Right cardiac atrium (tissue), 5 donors: Measurements from ENCODE around the gene EIF4E1B. TPM values are rescaled to one million over a fixed set of nuclear protein-coding genes. Genes with fewer than 3 reads are reported as not detected.
"Not testable (repeated sequence)": the region's sequence is repeated elsewhere in the genome, so short reads cannot be mapped to it uniquely, and the experiment has no call there.

Source experiments
- ATAC-seq, 2 donors: fragments of 200-7000 bp; cut with Tn5 transposase; one replicate each; pipeline versions ENCODE4 v1.8.0 to v1.9.1; 2020; ENCODE audit warnings: moderate library complexity in 2 of 2, mild to moderate bottlenecking in 1 of 2
- DNase-seq, 3 donors: peaks; one replicate each; pipeline ENCODE4 v3.0.0-alpha.2; 2020
- H3K27ac ChIP-seq: one replicate; pipeline ENCODE4 v1.5.1; 2013; ENCODE audit warnings: mild to moderate bottlenecking, low read length, control low read depth, moderate library complexity
- H3K27me3 ChIP-seq: one replicate; pipeline ENCODE4 v1.6.1; 2013; ENCODE audit not compliant: control insufficient read depth, insufficient read depth
- H3K4me1 ChIP-seq: one replicate; pipeline ENCODE4 v1.6.1; 2013; ENCODE audit warnings: low read length; ENCODE audit not compliant: control insufficient read depth, insufficient read depth
- H3K4me3 ChIP-seq: one replicate; pipeline ENCODE4 v1.5.1; 2013; ENCODE audit warnings: low read length, control low read depth
- H3K9me3 ChIP-seq: one replicate; pipeline ENCODE4 v1.6.1; 2013; ENCODE audit warnings: low read length; ENCODE audit not compliant: control insufficient read depth
- WGBS: extraction: QIAGEN DNeasy Blood & Tissue Kit; methylation state at CpG from one replicate; pipeline ENCODE4 v1.1.7; 2013; 5-methylcytosine and 5-hydroxymethylcytosine counted together
- intact Hi-C, 4 donors: fragments of 100-400 bp; cut with DNase I; formaldehyde crosslinking; loops; one replicate each; pipeline versions ENCODE4 v1.11.0 to v1.14.0; 2022 to 2023
- polyA plus RNA-seq: library from polyadenylated mRNA; stranded (reverse); fragments of 200-250 nt; gene quantifications from one replicate; pipeline ENCODE4 v1.2.3, GENCODE V29; 2013
- total RNA-seq, 4 donors: library from RNA; stranded (reverse); fragmentation: NEBNext Ultra II Directional; extraction: Animal tissue kit (Norgen Biotek cat#: 25700); gene quantifications; one replicate each; pipeline ENCODE4 v1.2.1, GENCODE V29; 2021
- donor health status: healthy with polysubstance abuse.
- donor health status: DM: no; HTN: yes; CAD: no.
- donor health status: DM: no; HTN: no; CAD: no.
- donor health status: DM: no; HTN: yes; CAD: no; lungs with severe emphysema.
- donor health status: DM: yes; HTN: yes; CAD: no.

The EIF4E1B gene
- total and polyA plus RNA-seq, 5 donors: not detected

- DNase-seq: no peak
- no peaks in the 10 kb centered on the region for H3K9me3 ChIP-seq
- H3K4me3 ChIP-seq: no peak overlapping the region
- no peaks in the 10 kb centered on the region for H3K4me1 ChIP-seq
- no peaks in the 10 kb centered on the region for H3K27me3 ChIP-seq
- 86% methylated on average over 8 of the region's 8 CpGs for WGBS
- ATAC-seq: no peak
- intact Hi-C loops: no loop called here
- no peak overlapping the region for H3K27ac ChIP-seq
These were observed 35.9 kb upstream of the EIF4E1B start for GRCh38 chr5:176594554-176594953.

- peak in 1 of 2 donors; percentile 23 for ATAC-seq
- WGBS: 84% methylated on average over 11 of the region's 11 CpGs
- intact Hi-C loops: no loop called here
- Histone ChIP-seq H3K27me3 (no peaks in the 10 kb centered on the region), H3K4me1 (no peaks in the 10 kb centered on the region), H3K27ac (no peak overlapping the region), H3K9me3 (no peaks in the 10 kb centered on the region), H3K4me3 (no peak overlapping the region)
- DNase-seq: no peak
These were observed 35.0 kb upstream of the EIF4E1B start for GRCh38 chr5:176595386-176595943.

GRCh38 chr5:176596069-176596644, 34.3 kb upstream of the EIF4E1B start:
- no peak overlapping the region for H3K27ac ChIP-seq
- no peak for ATAC-seq
- DNase-seq: no peak
- H3K4me1 ChIP-seq: no peaks in the 10 kb centered on the region
- WGBS: 80% methylated on average over 23 of the region's 23 CpGs
- intact Hi-C loops: no loop called here
- no peak overlapping the region for H3K4me3 ChIP-seq
- H3K27me3 ChIP-seq: no peaks in the 10 kb centered on the region
- no peaks in the 10 kb centered on the region for H3K9me3 ChIP-seq

GRCh38 chr5:176596689-176597416, 33.6 kb upstream of the EIF4E1B start:
- peak in 1 of 3 donors; percentile 74 for DNase-seq

GRCh38 chr5:176597417-176598389, 32.8 kb upstream of the EIF4E1B start:
- no peaks in the 10 kb centered on the region for H3K4me1 ChIP-seq
- H3K9me3 ChIP-seq: no peaks in the 10 kb centered on the region
- ATAC-seq (no peak), DNase-seq (peak in 1 of 3 donors; percentile 40)
- H3K4me3 ChIP-seq: no peak overlapping the region
- no peaks in the 10 kb centered on the region for H3K27me3 ChIP-seq
- intact Hi-C loops: no loop called here
- WGBS: 61% methylated on average over 47 of the region's 47 CpGs
- no peak overlapping the region for H3K27ac ChIP-seq

More at GRCh38 chr5:176596689-176597416, 33.6 kb upstream of the EIF4E1B start:
- ATAC-seq: peak; percentile 62 to 71
- intact Hi-C loops: no loop called here
- Histone ChIP-seq H3K27ac (no peak overlapping the region), H3K4me1 (no peaks in the 10 kb centered on the region), H3K4me3 (peak overlapping the region; percentile 1), H3K9me3 (no peaks in the 10 kb centered on the region), H3K27me3 (no peaks in the 10 kb centered on the region)
- WGBS: 4% methylated on average over 98 of the region's 98 CpGs

GRCh38 chr5:176599749-176600430, 30.6 kb upstream of the EIF4E1B start:
- DNase-seq: peak in 1 of 3 donors; percentile 16
- intact Hi-C loops, H3K4me1 ChIP-seq, H3K9me3 ChIP-seq, H3K27ac ChIP-seq, ATAC-seq, H3K27me3 ChIP-seq, H3K4me3 ChIP-seq: not testable (repeated sequence)
- WGBS: 90% methylated on average over 19 of the region's 19 CpGs

- Histone ChIP-seq H3K4me3 (no peak overlapping the region), H3K4me1 (no peaks in the 10 kb centered on the region), H3K27ac (no peak overlapping the region), H3K9me3 (no peaks in the 10 kb centered on the region), H3K27me3 (no peaks in the 10 kb centered on the region)
- 70% methylated on average over 12 of the region's 12 CpGs for WGBS
- peak in 1 of 3 donors; percentile 6 for DNase-seq
- intact Hi-C loops: no loop called here
- no peak for ATAC-seq
These were observed 28.5 kb upstream of the EIF4E1B start for GRCh38 chr5:176601901-176602482.

- no peaks in the 10 kb centered on the region for H3K4me1 ChIP-seq
- no peak overlapping the region for H3K27ac ChIP-seq
- intact Hi-C loops: no loop called here
- H3K27me3 ChIP-seq: no peaks in the 10 kb centered on the region
- H3K4me3 ChIP-seq: no peak overlapping the region
- no peak for DNase-seq
- ATAC-seq: no peak
- no peaks in the 10 kb centered on the region for H3K9me3 ChIP-seq
- 20% methylated on average over 2 of the region's 2 CpGs for WGBS
These were observed 27.4 kb upstream of the EIF4E1B start for GRCh38 chr5:176603091-176603490.

- H3K27ac ChIP-seq: no peak overlapping the region
- H3K4me1 ChIP-seq: peaks cover 4% of the 10 kb centered on the region
- DNase-seq (peak in 2 of 3 donors; percentile 9 to 25), ATAC-seq (no peak)
- no peaks in the 10 kb centered on the region for H3K9me3 ChIP-seq
- intact Hi-C loops: no loop called here
- H3K27me3 ChIP-seq: no peaks in the 10 kb centered on the region
- no peak overlapping the region for H3K4me3 ChIP-seq
- 50% methylated on average over 3 of the region's 3 CpGs for WGBS
These were observed 24.4 kb upstream of the EIF4E1B start for GRCh38 chr5:176606032-176606431.

- Histone ChIP-seq H3K27ac (no peak overlapping the region), H3K4me1 (peaks cover 4% of the 10 kb centered on the region), H3K9me3 (no peaks in the 10 kb centered on the region), H3K27me3 (no peaks in the 10 kb centered on the region), H3K4me3 (no peak overlapping the region)
- no peak for ATAC-seq
- peak in 1 of 3 donors; percentile 4 for DNase-seq
- WGBS: 84% methylated on average over 3 of the region's 3 CpGs
- intact Hi-C loops: no loop called here
These were observed 23.6 kb upstream of the EIF4E1B start for GRCh38 chr5:176606875-176607274.
